Activated naive CD8-positive, alpha-beta T cell (primary cell): ENCODE results near the gene IDH3G.
A peak's percentile ranks its signal among the peaks of the same experiment; 100 is the strongest.
"Not testable (repeated sequence)": the region's sequence is repeated elsewhere in the genome, so short reads cannot be mapped to it uniquely, and the experiment has no call there.

ENCODE experiments used
- H3K27ac Mint-ChIP-seq: one replicate; pipeline ENCODE4 v1.8.0; 2021; ENCODE audit warnings: mixed read lengths
- H3K27me3 Mint-ChIP-seq: one replicate; pipeline ENCODE4 v1.8.0; 2021; ENCODE audit warnings: mixed read lengths
- H3K36me3 Mint-ChIP-seq: one replicate; pipeline ENCODE4 v1.8.0; 2021; ENCODE audit warnings: mixed read lengths
- H3K4me1 Mint-ChIP-seq: one replicate; pipeline ENCODE4 v1.8.0; 2021; ENCODE audit warnings: low read depth, mixed read lengths
- H3K4me3 Mint-ChIP-seq: one replicate; pipeline ENCODE4 v1.8.0; 2021; ENCODE audit warnings: mild to moderate bottlenecking, mixed read lengths
- H3K9me3 Mint-ChIP-seq: one replicate; pipeline ENCODE4 v1.8.0; 2021; ENCODE audit warnings: low read depth, mixed read lengths

Gene IDH3G

GRCh38 chrX:153765138-153766079 is 28.8 kb downstream of the IDH3G start:
- Mint-ChIP-seq H3K4me1 (peaks cover 14% of the 10 kb centered on the region), H3K36me3 (no peaks in the 10 kb centered on the region), H3K4me3 (no peak overlapping the region), H3K27ac (no peak overlapping the region), H3K27me3 (no peaks in the 10 kb centered on the region), H3K9me3 (no peaks in the 10 kb centered on the region)

GRCh38 chrX:153764786-153765137 is 29.4 kb downstream of the IDH3G start:
- Mint-ChIP-seq H3K9me3 (no peaks in the 10 kb centered on the region), H3K4me3 (no peak overlapping the region), H3K36me3 (no peaks in the 10 kb centered on the region), H3K4me1 (peaks cover 14% of the 10 kb centered on the region), H3K27ac (no peak overlapping the region), H3K27me3 (no peaks in the 10 kb centered on the region)

- Mint-ChIP-seq H3K4me1 (peaks cover 14% of the 10 kb centered on the region), H3K27me3 (no peaks in the 10 kb centered on the region), H3K4me3 (peak within 1 kb of the TSS; percentile 35), H3K36me3 (no peaks in the 10 kb centered on the region), H3K27ac (no peak within 1 kb of the TSS), H3K9me3 (no peaks in the 10 kb centered on the region)
Observed at GRCh38 chrX:153763989-153764755, 30.0 kb downstream of the IDH3G start, which contains the start of gene PLXNB3. Gene PLXNB3, plus strand, starts transcription at chrX:153764249. Its CDS starts 1,287 bp downstream, at chrX:153765536.

- Mint-ChIP-seq H3K4me3 (no peak overlapping the region), H3K4me1 (peaks cover 14% of the 10 kb centered on the region), H3K27ac (no peak overlapping the region), H3K27me3 (no peaks in the 10 kb centered on the region), H3K9me3 (no peaks in the 10 kb centered on the region), H3K36me3 (no peaks in the 10 kb centered on the region)
Observed at GRCh38 chrX:153763298-153763932, 30.8 kb downstream of the IDH3G start.

- Mint-ChIP-seq H3K4me1 (peaks cover 10% of the 10 kb centered on the region), H3K4me3 (no peak overlapping the region), H3K27ac (no peak overlapping the region), H3K27me3 (no peaks in the 10 kb centered on the region), H3K36me3 (no peaks in the 10 kb centered on the region), H3K9me3 (no peaks in the 10 kb centered on the region)
Observed at GRCh38 chrX:153762626-153763173, 31.5 kb downstream of the IDH3G start.

- Mint-ChIP-seq H3K4me1 (peaks cover 10% of the 10 kb centered on the region), H3K4me3 (no peak overlapping the region), H3K9me3 (no peaks in the 10 kb centered on the region), H3K27me3 (no peaks in the 10 kb centered on the region), H3K27ac (no peak overlapping the region), H3K36me3 (no peaks in the 10 kb centered on the region)
Observed at GRCh38 chrX:153761863-153762262, 32.3 kb downstream of the IDH3G start.

GRCh38 chrX:153755136-153755535 is 39.0 kb downstream of the IDH3G start:
- Mint-ChIP-seq H3K27ac (no peak overlapping the region), H3K4me1 (no peaks in the 10 kb centered on the region), H3K36me3 (no peaks in the 10 kb centered on the region), H3K27me3 (no peaks in the 10 kb centered on the region), H3K4me3 (no peak overlapping the region), H3K9me3 (no peaks in the 10 kb centered on the region)

- Mint-ChIP-seq H3K27me3 (peaks cover 3% of the 10 kb centered on the region), H3K36me3 (no peaks in the 10 kb centered on the region), H3K4me1 (no peaks in the 10 kb centered on the region), H3K27ac (no peak overlapping the region), H3K4me3 (no peak overlapping the region), H3K9me3 (no peaks in the 10 kb centered on the region)
Observed at GRCh38 chrX:153750127-153750774, 43.9 kb downstream of the IDH3G start.

GRCh38 chrX:153749017-153749416 is 45.2 kb downstream of the IDH3G start:
- not testable (repeated sequence) for H3K9me3 Mint-ChIP-seq, H3K27me3 Mint-ChIP-seq, H3K4me3 Mint-ChIP-seq, H3K27ac Mint-ChIP-seq, H3K36me3 Mint-ChIP-seq, H3K4me1 Mint-ChIP-seq

- not testable (repeated sequence) for H3K4me3 Mint-ChIP-seq, H3K27ac Mint-ChIP-seq, H3K27me3 Mint-ChIP-seq, H3K36me3 Mint-ChIP-seq, H3K4me1 Mint-ChIP-seq, H3K9me3 Mint-ChIP-seq
Observed at GRCh38 chrX:153746991-153747390, 47.2 kb downstream of the IDH3G start.

GRCh38 chrX:153746359-153746758 is 47.8 kb downstream of the IDH3G start:
- H3K4me1 Mint-ChIP-seq: peaks cover 5% of the 10 kb centered on the region
- no peak overlapping the region for H3K4me3 Mint-ChIP-seq
- peaks cover 3% of the 10 kb centered on the region for H3K27me3 Mint-ChIP-seq
- H3K9me3 Mint-ChIP-seq: no peaks in the 10 kb centered on the region
- H3K36me3 Mint-ChIP-seq: no peaks in the 10 kb centered on the region
- no peak overlapping the region for H3K27ac Mint-ChIP-seq

- H3K36me3 Mint-ChIP-seq, H3K4me3 Mint-ChIP-seq, H3K27me3 Mint-ChIP-seq, H3K9me3 Mint-ChIP-seq, H3K27ac Mint-ChIP-seq: not testable (repeated sequence)
- H3K4me1 Mint-ChIP-seq: peaks cover 13% of the 10 kb centered on the region
Observed at GRCh38 chrX:153745067-153745433, 49.1 kb downstream of the IDH3G start.

GRCh38 chrX:153744210-153745066 is 49.7 kb downstream of the IDH3G start:
- peak overlapping the region; percentile 20 for H3K4me3 Mint-ChIP-seq
- H3K27ac Mint-ChIP-seq: no peak overlapping the region
- H3K4me1 Mint-ChIP-seq: peaks cover 15% of the 10 kb centered on the region
- H3K9me3 Mint-ChIP-seq: no peaks in the 10 kb centered on the region
- H3K27me3 Mint-ChIP-seq: peaks cover 3% of the 10 kb centered on the region
- no peaks in the 10 kb centered on the region for H3K36me3 Mint-ChIP-seq
